SK-N-SH (cell line): ENCODE data around the gene LAPTM4A. TPM values are rescaled to one million over a fixed set of nuclear protein-coding genes. Genes with fewer than 3 reads are reported as not detected.
A peak's percentile ranks its signal among the peaks of the same experiment; 100 is the strongest.

Experiments
- CTCF ChIA-PET: fragments of 300-600, 350-600 bp; formaldehyde crosslinking; extraction: SDS; loops from one replicate; lab custom pipeline; 2021; lab: Yijun Ruan, JAX
- POLR2A ChIA-PET: fragments of 350-600 bp; sonication (Branson Sonifier 250); formaldehyde crosslinking; extraction: SDS; loops from one replicate; lab custom pipeline; 2020; ENCODE audit warnings: antibody characterized with exemption, inconsistent platforms; lab: Yijun Ruan, JAX
- DNase-seq: peaks from one replicate; pipeline ENCODE4 v3.0.0; 2012
- H2AFZ ChIP-seq: fragments of 200-600 bp; sonication (generic); 2 replicates; pipeline ENCODE4 v1.8.1; 2016; ENCODE audit warnings: antibody characterized with exemption, mild to moderate bottlenecking, low read depth
- H3F3A ChIP-seq: fragments of 200-600 bp; sonication (generic); replicated peaks from 2 replicates; pipeline ENCODE3; 2016; ENCODE audit warnings: antibody characterized with exemption, mild to moderate bottlenecking; ENCODE audit not compliant: insufficient read depth
- H3K27ac ChIP-seq, 2 experiments: fragments of 200-500 bp in 1 of 2; fragments of 200-600 bp in 1 of 2; sonication (Bioruptor generic) in 1 of 2; sonication (generic), shearing (Covaris generic) in 1 of 2; 2 replicates each; pipeline versions ENCODE4 v1.5.1 to v1.6.1; 2014 to 2016; ENCODE audit warnings: low read depth in 2 of 2, inconsistent platforms in 1 of 2, low read length in 1 of 2, mild to moderate bottlenecking in 1 of 2, mixed read lengths in 1 of 2
- H3K27me3 ChIP-seq: fragments of 200-600 bp; sonication (generic), shearing (Covaris generic); 2 replicates; pipeline ENCODE4 v1.6.1; 2016; ENCODE audit warnings: mixed run types; ENCODE audit not compliant: insufficient read depth
- H3K36me3 ChIP-seq, 2 experiments: fragments of 200-500 bp in 1 of 2; fragments of 200-600 bp in 1 of 2; sonication (Bioruptor generic) in 1 of 2; sonication (generic) in 1 of 2; replicated peaks in 1 of 2; 2 replicates each; pipeline versions ENCODE3 to v1.5.1; 2014 to 2016; ENCODE audit warnings: low read length in 1 of 2, mild to moderate bottlenecking in 1 of 2; ENCODE audit not compliant: insufficient read depth in 2 of 2, control insufficient read depth in 1 of 2
- H3K4me1 ChIP-seq, 2 experiments: fragments of 200-500 bp in 1 of 2; fragments of 200-600 bp in 1 of 2; sonication (Bioruptor generic) in 1 of 2; sonication (generic), shearing (Covaris generic) in 1 of 2; 2 replicates each; pipeline versions ENCODE4 v1.5.1 to v1.6.1; 2014 to 2016; ENCODE audit warnings: low read depth in 1 of 2, low read length in 1 of 2, mixed run types in 1 of 2; ENCODE audit not compliant: insufficient read depth in 2 of 2, control insufficient read depth in 1 of 2
- H3K4me2 ChIP-seq: fragments of 200-600 bp; sonication (generic), shearing (Covaris generic); 2 replicates; pipeline ENCODE4 v1.6.1; 2017; ENCODE audit warnings: mixed run types
- H3K4me3 ChIP-seq, 2 experiments: fragments of 200-500 bp in 1 of 2; fragments of 200-600 bp in 1 of 2; sonication (Bioruptor generic) in 1 of 2; sonication (generic), shearing (Covaris generic) in 1 of 2; 2 replicates each; pipeline versions ENCODE4 v1.5.1 to v1.8.1; 2014 to 2016; ENCODE audit warnings: low read depth in 2 of 2, inconsistent platforms in 1 of 2, low read length in 1 of 2, mild to moderate bottlenecking in 1 of 2, mixed read lengths in 1 of 2, moderate library complexity in 1 of 2
- H3K79me2 ChIP-seq: fragments of 200-600 bp; sonication (generic); 2 replicates; pipeline ENCODE4 v1.8.1; 2017; ENCODE audit warnings: mild to moderate bottlenecking; ENCODE audit not compliant: insufficient read depth
- H3K9ac ChIP-seq: fragments of 200-600 bp; sonication (generic); 2 replicates; pipeline ENCODE4 v1.6.1; 2017; ENCODE audit warnings: mixed run types
- H3K9me2 ChIP-seq: fragments of 200-600 bp; sonication (generic); 2 replicates; pipeline ENCODE4 v1.6.1; 2017; ENCODE audit warnings: mixed run types
- H3K9me3 ChIP-seq: fragments of 200-600 bp; sonication (generic); 2 replicates; pipeline ENCODE4 v1.6.1; 2017; ENCODE audit warnings: mixed run types, mild to moderate bottlenecking, moderate library complexity
- H4K20me1 ChIP-seq: fragments of 200-600 bp; sonication (generic); 2 replicates; pipeline ENCODE4 v1.6.1; 2017; ENCODE audit warnings: mild to moderate bottlenecking, mixed run types; ENCODE audit not compliant: insufficient read depth
- ELF1 ChIP-seq: IDR thresholded peaks from 2 replicates; pipeline ENCODE4 v1.4.0; 2012
- EZH2phosphoT487 ChIP-seq: fragments of 200-600 bp; sonication (generic); IDR thresholded peaks from 2 replicates; pipeline ENCODE4 v1.6.1; 2017; ENCODE audit warnings: low read depth, mixed run types, mild to moderate bottlenecking, antibody characterized with exemption, moderate library complexity, borderline replicate concordance
- FOSL2 ChIP-seq: IDR thresholded peaks from 2 replicates; pipeline ENCODE4 v1.4.0; 2012; ENCODE audit warnings: low read depth, mild to moderate bottlenecking, moderate library complexity, borderline replicate concordance
- GATA2 ChIP-seq: sonication (generic); formaldehyde crosslinking; IDR thresholded peaks from 2 replicates; pipeline ENCODE4 v1.5.0; 2020; ENCODE audit warnings: mild to moderate bottlenecking, missing genetic modification reagents
- IRF3 ChIP-seq: fragments of 150-350 bp; IDR thresholded peaks from 2 replicates; pipeline ENCODE4 v1.6.1; 2016; ENCODE audit warnings: mild to moderate bottlenecking, low read depth, low read length
- JUND ChIP-seq: IDR thresholded peaks from 2 replicates; pipeline ENCODE4 v1.4.0; 2012
- NFIC ChIP-seq: IDR thresholded peaks from 2 replicates; pipeline ENCODE4 v1.4.0; 2012; ENCODE audit warnings: borderline replicate concordance
- POLR2AphosphoS5 ChIP-seq: IDR thresholded peaks from 2 replicates; pipeline ENCODE4 v1.6.1; 2012; ENCODE audit warnings: low read depth, low read length
- RCOR1 ChIP-seq: fragments of 150-350 bp; IDR thresholded peaks from 2 replicates; pipeline ENCODE4 v1.6.1; 2017; ENCODE audit warnings: antibody characterized with exemption, low read length
- RXRA ChIP-seq: IDR thresholded peaks from 2 replicates; pipeline ENCODE4 v1.4.0; 2012; ENCODE audit warnings: low read depth, mild to moderate bottlenecking, borderline replicate concordance
- SIN3A ChIP-seq: IDR thresholded peaks from 2 replicates; pipeline ENCODE4 v1.6.1; 2012; ENCODE audit warnings: low read depth, mild to moderate bottlenecking, low read length, moderate library complexity, borderline replicate concordance
- USF1 ChIP-seq: IDR thresholded peaks from 2 replicates; pipeline ENCODE4 v1.4.0; 2012; ENCODE audit warnings: low read depth, borderline replicate concordance
- YY1 ChIP-seq: IDR thresholded peaks from 2 replicates; pipeline ENCODE4 v1.4.0; 2012; ENCODE audit warnings: low read depth, mild to moderate bottlenecking
- WGBS: methylation state at CpG from one replicate; pipeline ENCODE4 v1.1.6; 2017; ENCODE audit warnings: low lambda C conversion rate; 5-methylcytosine and 5-hydroxymethylcytosine counted together
- polyA plus RNA-seq, 3 experiments: library from polyadenylated mRNA; depleted of rRNA; stranded (reverse); fragments of >200 nt; gene quantifications; 2 replicates each; pipeline ENCODE4 v1.2.3, GENCODE V29; 2012

Gene LAPTM4A
- polyA plus RNA-seq, 1 of the 3 experiments (the other 2 are of a cell fraction) = 306 TPM

- TF ChIP-seq RXRA = no peak
- TF ChIP-seq SIN3A = no peak
- TF ChIP-seq USF1 = no peak
- no peak for TF ChIP-seq ELF1
- TF ChIP-seq YY1 = no peak
- TF ChIP-seq JUND = no peak
- no peak for TF ChIP-seq FOSL2
- TF ChIP-seq POLR2AphosphoS5 = no peak
Observed at GRCh38 chr2:20012032-20012281, 39.5 kb downstream of the LAPTM4A start (continued).

- H3K9me3 ChIP-seq = no peaks in the 10 kb centered on the region
- H3K27me3 ChIP-seq = no peaks in the 10 kb centered on the region
- CTCF ChIA-PET = interaction anchor here (1.0 to 9.7 kb wide), 17 partner anchors 11 to 292 kb away, joined by 3 to 233 read pairs (median 3); no protein-coding TSS in a partner anchor
- no peaks in the 10 kb centered on the region for H4K20me1 ChIP-seq
- no peaks in the 10 kb centered on the region for H3K9me2 ChIP-seq
- H3F3A ChIP-seq = peaks cover 4% of the 10 kb centered on the region
- TF ChIP-seq IRF3 (no peak), RCOR1 (peak; percentile 21; the same call in 1 of the 2 replicates), GATA2 (peak; percentile 38; the same call in 1 of the 2 replicates)
- TF ChIP-seq, all 33 proteins: peak for 2
- Histone ChIP-seq H2AFZ (peak overlapping the region; percentile 95; the same call in 1 of the 2 replicates), H3K4me2 (peak overlapping the region; percentile 75), H3K4me1 (peaks cover 0 to 16% of the 10 kb centered on the region in 2 experiments; a peak in 2 of 4 replicates), H3K9ac (no peak overlapping the region; the same call in 1 of the 2 replicates), H3K79me2 (no peaks in the 10 kb centered on the region), H3K36me3 (no peaks in the 10 kb centered on the region), H3K27ac (no peak overlapping the region), H3K4me3 (no peak overlapping the region; a peak in 1 of 4 replicates)
- peak; percentile 65 for DNase-seq
- POLR2A ChIA-PET = interaction anchor here (1.3 to 1.4 kb wide), 2 partner anchors 40 to 110 kb away, joined by 3 to 4 read pairs; partner anchors contain the start of genes LAPTM4A and TTC32
- WGBS = 86% methylated on average over 14 of the region's 14 CpGs
Observed at GRCh38 chr2:20011276-20012031, 40.0 kb downstream of the LAPTM4A start.

- POLR2A ChIA-PET = no interaction called here
- Histone ChIP-seq H3K27me3 (no peaks in the 10 kb centered on the region), H2AFZ (no peak overlapping the region), H3K79me2 (no peaks in the 10 kb centered on the region), H3K9me2 (no peaks in the 10 kb centered on the region), H3K4me2 (no peak overlapping the region), H3K27ac (no peak overlapping the region), H3K9ac (no peak overlapping the region), H4K20me1 (no peaks in the 10 kb centered on the region), H3K4me1 (peaks cover 0 to 29% of the 10 kb centered on the region in 2 experiments; a peak in 2 of 4 replicates), H3K4me3 (no peak overlapping the region)
- 74% methylated on average over 5 of the region's 5 CpGs for WGBS
- TF ChIP-seq NFIC (no peak), USF1 (no peak), IRF3 (no peak), JUND (no peak), EZH2phosphoT487 (no peak), FOSL2 (no peak), YY1 (no peak)
- TF ChIP-seq, all 33 proteins: peak for 0
- CTCF ChIA-PET = interaction anchor here (1.0 to 9.7 kb wide), 4 partner anchors 83 to 217 kb away, joined by 3 to 233 read pairs (median 4); no protein-coding TSS in a partner anchor
- H3F3A ChIP-seq = peaks cover 2% of the 10 kb centered on the region
- DNase-seq = no peak
- H3K9me3 ChIP-seq = no peaks in the 10 kb centered on the region
- no peaks in the 10 kb centered on the region for H3K36me3 ChIP-seq
Observed at GRCh38 chr2:20008703-20009102, 42.7 kb downstream of the LAPTM4A start.
